Mucosa of rectum (tissue), 2 donors: ENCODE results near the gene THSD4.

Source experiments
- H3K27ac ChIP-seq, 2 donors: one replicate each; pipeline ENCODE4 v1.7.0; 2013; ENCODE audit warnings: inconsistent platforms in 2 of 2, low read depth in 2 of 2, low read length in 2 of 2
- H3K27me3 ChIP-seq, 2 donors: one replicate each; pipeline ENCODE4 v1.7.0; 2013; ENCODE audit warnings: low read length in 2 of 2; ENCODE audit not compliant: control insufficient read depth in 2 of 2, insufficient read depth in 2 of 2
- H3K36me3 ChIP-seq, 2 donors: one replicate each; pipeline ENCODE4 v1.7.0; 2013; ENCODE audit warnings: low read length in 2 of 2; ENCODE audit not compliant: control insufficient read depth in 2 of 2, insufficient read depth in 2 of 2
- H3K4me1 ChIP-seq, 2 donors: one replicate each; pipeline ENCODE4 v1.7.0; 2013; ENCODE audit warnings: low read length in 2 of 2, mild to moderate bottlenecking in 1 of 2; ENCODE audit not compliant: control insufficient read depth in 2 of 2, insufficient read depth in 2 of 2
- H3K4me3 ChIP-seq, 2 donors: one replicate each; pipeline ENCODE4 v1.7.0; 2013; ENCODE audit warnings: low read length in 2 of 2
- H3K9ac ChIP-seq, 2 donors: one replicate each; pipeline ENCODE4 v1.7.0; 2013; ENCODE audit warnings: low read length in 2 of 2, low read depth in 1 of 2, mild to moderate bottlenecking in 1 of 2
- H3K9me3 ChIP-seq, 2 donors: one replicate each; pipeline ENCODE4 v1.7.0; 2013; ENCODE audit warnings: low read length in 2 of 2; ENCODE audit not compliant: control insufficient read depth in 2 of 2
- donor health status: healthy.
- donor health status: Normal muscosa, but diverticular disease.

THSD4 gene

GRCh38 chr15:71180986-71181853, 65.9 kb downstream of the THSD4 start:
- no peaks in the 10 kb centered on the region for H3K36me3 ChIP-seq
- H3K9ac ChIP-seq, result no peak overlapping the region
- H3K9me3 ChIP-seq, result no peaks in the 10 kb centered on the region
- no peaks in the 10 kb centered on the region for H3K27me3 ChIP-seq
- no peak overlapping the region for H3K27ac ChIP-seq
- H3K4me1 ChIP-seq, result no peaks in the 10 kb centered on the region
- no peak overlapping the region for H3K4me3 ChIP-seq

GRCh38 chr15:71182522-71182921, 67.3 kb downstream of the THSD4 start:
- no peaks in the 10 kb centered on the region for H3K4me1 ChIP-seq
- no peaks in the 10 kb centered on the region for H3K36me3 ChIP-seq
- H3K27ac ChIP-seq, result no peak overlapping the region
- H3K9ac ChIP-seq, result no peak overlapping the region
- H3K27me3 ChIP-seq, result no peaks in the 10 kb centered on the region
- no peaks in the 10 kb centered on the region for H3K9me3 ChIP-seq
- H3K4me3 ChIP-seq, result no peak overlapping the region

GRCh38 chr15:71183063-71183462, 67.8 kb downstream of the THSD4 start:
- Histone ChIP-seq H3K27ac (no peak overlapping the region), H3K27me3 (no peaks in the 10 kb centered on the region), H3K9ac (no peak overlapping the region), H3K36me3 (no peaks in the 10 kb centered on the region), H3K4me1 (no peaks in the 10 kb centered on the region), H3K4me3 (no peak overlapping the region), H3K9me3 (no peaks in the 10 kb centered on the region)

- no peak overlapping the region for H3K27ac ChIP-seq
- no peaks in the 10 kb centered on the region for H3K36me3 ChIP-seq
- H3K4me1 ChIP-seq, result no peaks in the 10 kb centered on the region
- no peaks in the 10 kb centered on the region for H3K9me3 ChIP-seq
- no peak overlapping the region for H3K9ac ChIP-seq
- no peak overlapping the region for H3K4me3 ChIP-seq
- no peaks in the 10 kb centered on the region for H3K27me3 ChIP-seq
These were observed 70.4 kb downstream of the THSD4 start for GRCh38 chr15:71185706-71186105.

GRCh38 chr15:71186267-71186666, 71.0 kb downstream of the THSD4 start:
- no peaks in the 10 kb centered on the region for H3K9me3 ChIP-seq
- no peak overlapping the region for H3K4me3 ChIP-seq
- no peak overlapping the region for H3K9ac ChIP-seq
- H3K27me3 ChIP-seq, result no peaks in the 10 kb centered on the region
- H3K27ac ChIP-seq, result no peak overlapping the region
- H3K36me3 ChIP-seq, result no peaks in the 10 kb centered on the region
- H3K4me1 ChIP-seq, result no peaks in the 10 kb centered on the region

GRCh38 chr15:71187078-71187477, 71.8 kb downstream of the THSD4 start:
- H3K27ac ChIP-seq, result no peak overlapping the region
- H3K4me3 ChIP-seq, result no peak overlapping the region
- H3K9me3 ChIP-seq, result no peaks in the 10 kb centered on the region
- no peaks in the 10 kb centered on the region for H3K4me1 ChIP-seq
- H3K27me3 ChIP-seq, result no peaks in the 10 kb centered on the region
- no peaks in the 10 kb centered on the region for H3K36me3 ChIP-seq
- no peak overlapping the region for H3K9ac ChIP-seq

GRCh38 chr15:71187526-71187925, 72.3 kb downstream of the THSD4 start:
- Histone ChIP-seq H3K9ac (no peak overlapping the region), H3K4me1 (no peaks in the 10 kb centered on the region), H3K27me3 (no peaks in the 10 kb centered on the region), H3K27ac (no peak overlapping the region), H3K9me3 (no peaks in the 10 kb centered on the region), H3K4me3 (no peak overlapping the region), H3K36me3 (no peaks in the 10 kb centered on the region)

- H3K4me3 ChIP-seq, result no peak overlapping the region
- no peaks in the 10 kb centered on the region for H3K9me3 ChIP-seq
- no peak overlapping the region for H3K9ac ChIP-seq
- H3K4me1 ChIP-seq, result no peaks in the 10 kb centered on the region
- H3K27ac ChIP-seq, result no peak overlapping the region
- H3K27me3 ChIP-seq, result no peaks in the 10 kb centered on the region
- H3K36me3 ChIP-seq, result no peaks in the 10 kb centered on the region
These were observed 74.4 kb downstream of the THSD4 start for GRCh38 chr15:71189718-71190117.

GRCh38 chr15:71191296-71191695, 76.0 kb downstream of the THSD4 start:
- Histone ChIP-seq H3K36me3 (no peaks in the 10 kb centered on the region), H3K9me3 (no peaks in the 10 kb centered on the region), H3K27ac (no peak overlapping the region), H3K9ac (no peak overlapping the region), H3K4me1 (no peaks in the 10 kb centered on the region), H3K27me3 (no peaks in the 10 kb centered on the region), H3K4me3 (no peak overlapping the region)

- no peaks in the 10 kb centered on the region for H3K27me3 ChIP-seq
- H3K9ac ChIP-seq, result no peak overlapping the region
- no peak overlapping the region for H3K4me3 ChIP-seq
- no peaks in the 10 kb centered on the region for H3K4me1 ChIP-seq
- H3K9me3 ChIP-seq, result no peaks in the 10 kb centered on the region
- no peak overlapping the region for H3K27ac ChIP-seq
- no peaks in the 10 kb centered on the region for H3K36me3 ChIP-seq
These were observed 77.5 kb downstream of the THSD4 start for GRCh38 chr15:71192816-71193215.
